HUDEP-2 (cell line): ENCODE measurements around the gene CIAO3.
A peak's percentile ranks its signal among the peaks of the same experiment; 100 is the strongest.
"Not testable (repeated sequence)": the region's sequence is repeated elsewhere in the genome, so short reads cannot be mapped to it uniquely, and the experiment has no call there.

ENCODE experiments used
- DNase-seq, 76 experiments: peaks; one replicate each; lab custom pipeline; 2025; ENCODE audit not compliant: unreplicated experiment in 76 of 76; lab: John Stamatoyannopoulos, UW

Gene CIAO3

DNA sequence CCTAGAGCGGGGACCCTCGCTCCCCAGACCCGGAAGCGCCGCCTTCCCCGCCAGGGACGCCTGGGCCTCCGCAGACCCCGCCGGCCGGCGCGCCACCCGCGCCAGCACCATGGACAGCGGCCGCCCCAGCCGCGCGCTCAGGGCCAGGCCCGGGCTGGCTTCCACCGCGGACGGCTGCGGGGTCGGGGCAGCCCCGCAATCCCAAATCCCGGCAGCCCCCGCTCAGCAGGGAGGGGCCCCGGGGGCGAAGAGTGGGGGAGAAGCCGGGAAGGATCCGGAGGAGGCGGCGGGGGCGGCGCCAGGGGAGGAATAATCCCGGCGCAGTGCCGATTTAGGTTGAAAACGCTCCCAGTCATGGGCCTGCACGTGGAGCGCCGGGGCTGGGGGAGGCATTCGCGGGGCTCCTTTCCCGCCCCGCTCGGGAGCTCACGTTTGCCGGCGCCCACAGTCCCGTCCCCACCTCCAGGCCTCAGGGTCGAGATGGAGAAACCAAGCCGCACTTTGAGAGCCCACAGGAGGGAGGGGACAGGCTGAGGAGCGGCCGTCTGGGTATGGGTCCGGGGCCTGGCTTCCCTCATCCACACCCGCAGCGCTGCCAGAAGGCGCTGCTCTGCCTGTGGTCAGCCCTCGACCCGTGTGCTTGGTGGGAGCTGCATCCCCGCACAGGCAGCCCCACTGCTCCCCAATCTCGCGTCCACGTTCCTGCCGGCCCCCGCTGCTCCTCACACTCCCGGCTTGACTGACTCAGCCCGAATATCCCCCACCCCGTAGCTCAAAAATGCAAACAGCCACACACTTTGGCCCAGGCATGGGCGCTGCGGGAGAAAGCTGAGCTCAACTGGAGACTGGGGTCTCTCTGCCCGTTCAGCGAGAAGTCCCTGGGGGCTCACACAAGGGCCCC, 39.9 kb downstream of the CIAO3 start:
- peak in 4 of 76 experiments; percentile 8 to 36 (median 14) for DNase-seq

DNA sequence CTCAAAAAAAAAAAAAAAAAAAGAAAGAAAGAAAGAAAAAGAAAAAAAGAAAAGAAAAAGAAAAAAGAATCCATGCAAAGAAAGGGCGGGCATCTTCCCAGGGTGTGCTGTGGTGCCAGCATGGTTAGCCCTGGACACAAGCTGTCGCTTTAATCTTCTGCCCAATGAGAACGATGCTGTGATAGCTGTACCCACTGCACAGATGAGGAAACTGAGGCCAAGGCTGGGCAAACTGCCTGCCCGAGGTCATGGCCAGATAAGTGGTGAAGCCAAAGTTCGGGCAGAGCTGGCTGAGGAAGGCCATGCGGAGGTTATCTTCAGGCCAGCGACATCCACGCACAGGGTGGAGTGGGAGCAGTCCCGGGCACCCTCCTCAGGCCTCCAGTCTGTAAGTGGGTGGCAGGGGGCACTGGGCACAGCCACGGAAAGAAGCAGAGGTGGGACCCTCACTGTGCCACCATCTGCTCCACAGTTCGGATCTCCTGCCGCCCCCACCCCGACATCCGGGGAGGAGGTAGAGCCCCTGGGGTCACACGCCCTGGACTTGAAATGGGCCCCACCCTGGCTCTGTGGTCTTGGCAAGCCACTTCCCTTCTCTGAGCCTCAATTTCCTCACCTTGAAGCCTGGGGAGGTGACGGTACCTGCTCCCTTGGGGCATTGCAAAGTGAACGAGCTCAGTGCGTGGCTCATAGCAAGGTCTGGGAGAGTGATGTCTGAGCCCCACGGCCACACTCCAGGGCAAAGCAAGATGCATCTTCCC, 41.7 kb downstream of the CIAO3 start:
- DNase-seq: no peak

- DNase-seq: peak in 37 of 76 experiments; percentile 5 to 60 (median 28)
Observed at GRCh38 chr16:695355-696089, 45.3 kb downstream of the CIAO3 start.

GRCh38 chr16:694863-695354, 45.9 kb downstream of the CIAO3 start:
- no peak for DNase-seq

GRCh38 chr16:694187-694862, 46.5 kb downstream of the CIAO3 start:
- DNase-seq: no peak

- no peak for DNase-seq
Observed at GRCh38 chr16:693766-694165, 47.0 kb downstream of the CIAO3 start.

DNA sequence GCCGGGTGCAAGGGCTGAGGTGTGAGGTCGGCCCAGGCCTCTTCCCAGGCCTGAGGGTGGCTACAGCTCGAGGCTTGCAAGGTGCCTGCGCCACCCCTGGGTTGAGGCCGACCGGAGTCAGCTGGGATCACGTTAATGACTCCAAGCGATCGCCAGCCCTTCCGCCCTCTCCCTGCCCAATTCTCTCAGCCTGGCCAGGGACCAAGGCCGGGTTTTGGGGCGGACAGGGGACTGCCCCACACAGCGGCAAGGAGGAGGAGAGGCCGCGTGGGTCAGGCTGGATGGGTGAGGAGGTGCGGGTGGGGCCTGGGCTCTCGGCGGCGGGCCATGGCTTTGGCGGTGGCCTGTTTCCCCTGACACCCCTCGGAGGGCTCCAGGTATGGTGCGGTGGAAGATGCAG, 47.4 kb downstream of the CIAO3 start:
- no peak for DNase-seq

DNA sequence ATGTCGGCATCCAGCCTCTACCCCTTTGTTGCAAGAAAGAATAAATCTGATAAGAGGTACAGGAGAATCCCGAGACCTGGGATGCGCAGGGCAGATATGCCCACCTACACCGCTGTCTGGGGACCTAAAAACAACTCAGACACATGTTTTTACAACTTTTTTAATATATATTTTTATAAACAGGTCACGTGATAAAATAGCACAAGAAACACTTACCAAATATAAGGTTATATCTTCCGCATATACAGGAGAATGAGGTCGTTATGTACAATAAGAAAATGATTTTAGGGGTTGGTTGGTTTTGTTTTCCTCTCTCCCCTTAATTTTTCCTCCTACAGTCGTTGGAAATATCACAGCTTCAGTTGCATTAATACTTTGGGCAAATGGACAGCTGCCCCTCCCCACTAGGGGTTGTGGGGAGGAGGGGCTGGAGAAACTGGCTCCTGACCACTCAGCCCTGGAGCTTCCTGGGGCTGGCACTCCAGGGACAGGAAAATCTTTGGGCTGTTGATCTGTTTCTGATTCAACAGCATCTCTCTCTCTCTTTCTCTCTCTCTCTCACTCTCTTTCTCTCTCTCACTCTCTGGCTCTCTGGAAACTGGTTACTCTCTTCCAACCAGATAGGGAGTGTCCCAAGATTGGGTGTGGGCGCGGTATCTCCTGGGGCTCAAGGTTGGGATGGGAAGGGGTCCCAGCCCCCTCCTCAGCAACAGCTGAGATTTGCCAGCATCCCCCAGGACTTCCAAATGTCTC, 48.3 kb downstream of the CIAO3 start:
- DNase-seq: no peak

GRCh38 chr16:691242-691641, 49.6 kb downstream of the CIAO3 start:
- DNase-seq: not testable (repeated sequence)

GRCh38 chr16:689175-689897, 51.5 kb downstream of the CIAO3 start:
- DNase-seq: no peak

GRCh38 chr16:687499-687898, 53.3 kb downstream of the CIAO3 start:
- no peak for DNase-seq

- no peak for DNase-seq
Observed at GRCh38 chr16:686459-687260, 54.1 kb downstream of the CIAO3 start.

GRCh38 chr16:685967-686366, 54.8 kb downstream of the CIAO3 start:
- DNase-seq: peak in 60 of 76 experiments; percentile 13 to 73 (median 50)

- no peak for DNase-seq
Observed at GRCh38 chr16:684961-685696, 55.7 kb downstream of the CIAO3 start.

- peak in 75 of 76 experiments; percentile 27 to 97 (median 93) for DNase-seq
Observed at GRCh38 chr16:684071-684794, 56.6 kb downstream of the CIAO3 start, which contains the start of gene JMJD8. Gene JMJD8 (minus strand): TSS chr16:684334. CDS start chr16:684319, 15 bp downstream.

DNA sequence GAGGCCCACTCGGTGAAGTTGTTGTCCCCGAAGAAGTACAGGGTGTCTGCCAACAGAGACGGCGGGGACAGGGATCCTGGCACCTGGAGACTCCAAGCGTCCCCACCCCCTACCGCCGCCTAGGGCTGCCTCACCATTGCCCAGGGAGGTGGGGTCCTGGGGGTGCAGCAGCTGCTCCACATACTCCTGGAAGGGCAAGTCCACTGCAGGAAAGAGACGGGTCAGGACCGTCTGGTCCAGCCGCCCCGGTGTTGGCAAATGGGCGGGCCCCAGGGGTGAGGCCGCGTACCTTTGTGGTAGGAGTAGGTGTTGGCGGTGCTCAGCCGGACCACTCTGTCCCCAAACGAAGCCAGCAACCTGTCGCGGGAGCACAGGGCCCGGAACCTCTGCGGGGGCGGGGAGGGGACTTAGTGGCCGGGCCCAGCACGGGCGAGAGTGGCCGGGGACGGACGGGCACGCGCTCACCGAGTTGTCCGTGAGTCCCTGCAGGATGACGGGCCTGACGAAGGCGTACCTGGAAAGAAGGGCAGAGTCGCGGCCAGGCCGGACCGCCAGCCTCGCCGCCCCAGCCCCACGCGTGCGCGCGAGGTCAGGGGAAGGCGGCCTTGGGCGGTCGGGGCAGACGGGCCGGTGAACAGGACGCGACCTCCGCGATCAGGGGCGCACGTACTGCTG, 57.3 kb downstream of the CIAO3 start:
- peak in 11 of 76 experiments; percentile 12 to 41 (median 30) for DNase-seq
